PFSK-1 (cell line): Measurements from ENCODE around the gene ASCL3.

Experiments
- FOXP2 ChIP-seq: optimal IDR thresholded peaks from 2 replicates; pipeline ENCODE3; 2011; ENCODE audit warnings: borderline replicate concordance, control low read depth, inconsistent platforms; ENCODE audit not compliant: insufficient read depth; ENCODE audit errors: extremely low read length, extremely low read depth
- POLR2AphosphoS5 ChIP-seq: IDR thresholded peaks from 2 replicates; pipeline ENCODE4 v1.6.1; 2012; ENCODE audit warnings: low read depth, mild to moderate bottlenecking, control low read depth, low read length, moderate library complexity
- REST ChIP-seq, 2 experiments: IDR thresholded peaks; 2 replicates each; pipeline versions ENCODE4 v1.6.1 to v1.8.0; 2011 to 2012; ENCODE audit warnings: low read depth in 2 of 2, low read length in 2 of 2, control low read depth in 1 of 2, inconsistent platforms in 1 of 2, mild to moderate bottlenecking in 1 of 2, moderate library complexity in 1 of 2; ENCODE audit not compliant: insufficient read depth in 1 of 2
- SIN3A ChIP-seq: IDR thresholded peaks from 2 replicates; pipeline ENCODE4 v1.6.1; 2012; ENCODE audit warnings: mild to moderate bottlenecking, low read length, moderate library complexity, borderline replicate concordance; ENCODE audit not compliant: insufficient read depth
- TAF1 ChIP-seq: IDR thresholded peaks from 2 replicates; pipeline ENCODE4 v1.6.1; 2012; ENCODE audit warnings: low read length, control low read depth, borderline replicate concordance; ENCODE audit not compliant: insufficient read depth

GRCh38 chr11:8926236-8926635 is 16.6 kb downstream of the ASCL3 start:
- TF ChIP-seq TAF1 (no peak), REST (IDR thresholded peaks at IDR 0.05; ENCODE audit: insufficient read depth in 1 of 2, low read depth in 2 of 2, low read length in 2 of 2) (no peak), POLR2AphosphoS5 (no peak), SIN3A (no peak), FOXP2 (no peak)
